ENCODE results near the gene SPTBN1.

Gene SPTBN1

GRCh38 chr2:54716375-54716774 is 260.2 kb downstream of the SPTBN1 start:
- in situ Hi-C loops (cut with MboI; ENCODE audit: low sequenced_read_pairs), result loop anchor here (25.0 kb wide), 1 partner anchor 604 kb away; the partner anchor contains the start of gene ACYP2

DNA sequence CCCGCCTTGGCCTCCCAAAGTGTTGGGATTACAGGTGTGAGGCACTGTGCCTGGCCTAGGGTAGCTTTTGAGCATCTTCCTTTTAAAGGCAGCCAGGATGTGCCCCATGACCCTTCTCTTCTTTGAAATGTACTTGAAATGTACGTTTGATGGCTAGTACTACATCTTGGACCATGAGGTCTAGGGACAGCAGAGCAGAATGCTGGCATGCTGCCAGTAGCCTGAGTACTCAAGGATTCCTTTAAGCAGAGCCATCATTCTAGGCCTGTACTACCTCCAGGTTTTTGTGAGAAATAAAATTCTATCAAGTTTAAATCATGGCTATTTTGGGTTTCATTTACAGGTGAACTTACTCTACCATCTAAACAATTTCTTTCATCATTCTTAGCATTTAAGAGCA is 264.4 kb downstream of the SPTBN1 start:
- in situ Hi-C loops (cut with MboI; ENCODE audit: low sequenced_read_pairs), result loop anchor here (25.0 kb wide), 1 partner anchor 608 kb away; the partner anchor contains the start of gene ACYP2
